Endothelial cell of umbilical vein (primary cell): ENCODE measurements around the gene HEXIM1. TPM values are rescaled to one million over a fixed set of nuclear protein-coding genes. Genes with fewer than 3 reads are reported as not detected.

ENCODE experiments used
- BruUV-seq: library from RNA; stranded (reverse); fragments of 400-500 nt; replicated peaks from 2 replicates; lab custom pipeline; 2021; lab: Mats Ljungman, UMichigan
- CTCF ChIA-PET: fragments of 300-600, 350-600 bp; sonication (Branson Sonifier 250); formaldehyde crosslinking; loops from one replicate; lab custom pipeline; 2021; ENCODE audit warnings: antibody characterized with exemption, inconsistent platforms; lab: Charles Lee
- POLR2A ChIA-PET: fragments of 300-600, 350-600 bp; sonication (Branson Sonifier 250); formaldehyde crosslinking; loops from one replicate; lab custom pipeline; 2021; ENCODE audit warnings: antibody characterized with exemption, inconsistent platforms; lab: Charles Lee
- DNase-seq: peaks from one replicate; pipeline ENCODE4 v3.0.0-alpha.2; 2011; ENCODE audit warnings: low read depth, low spot score
- FAIRE-seq: peaks from 2 replicates; lab custom pipeline; 2011; peaks lifted over from hg19 to GRCh38; lab: Jason Lieb, UNC
- H2AFZ ChIP-seq: 2 replicates; pipeline ENCODE4 v1.6.0; 2012; ENCODE audit warnings: low read depth, low read length, control low read depth, inconsistent platforms
- H3K27ac ChIP-seq: 2 replicates; pipeline ENCODE4 v1.5.1; 2011; ENCODE audit warnings: low read depth, mild to moderate bottlenecking, control low read depth, low read length, moderate library complexity; ENCODE audit not compliant: insufficient read depth
- H3K27me3 ChIP-seq, 2 experiments: 2 replicates each; pipeline versions ENCODE4 v1.6.0 to v1.6.1; 2011; ENCODE audit warnings: low read length in 2 of 2, mixed read lengths in 1 of 2; ENCODE audit not compliant: control insufficient read depth in 2 of 2, insufficient read depth in 2 of 2
- H3K36me3 ChIP-seq, 2 experiments: 2 replicates in 1 of 2; 3 replicates in 1 of 2; pipeline ENCODE4 v1.5.1; 2011; ENCODE audit warnings: low read length in 2 of 2, mild to moderate bottlenecking in 1 of 2, moderate library complexity in 1 of 2; ENCODE audit not compliant: control insufficient read depth in 2 of 2, insufficient read depth in 2 of 2; ENCODE audit errors: extremely low read depth in 1 of 2
- H3K4me1 ChIP-seq: 3 replicates; pipeline ENCODE4 v1.5.1; 2011; ENCODE audit warnings: mild to moderate bottlenecking, low read length; ENCODE audit not compliant: control insufficient read depth, insufficient read depth; ENCODE audit errors: extremely low read depth
- H3K4me2 ChIP-seq: 2 replicates; pipeline ENCODE4 v1.6.1; 2011; ENCODE audit warnings: low read length, control low read depth, mixed read lengths; ENCODE audit not compliant: insufficient read depth
- H3K4me3 ChIP-seq, 3 experiments: fragments of 200-600 bp in 1 of 3; sonication (generic), shearing (Covaris generic) in 1 of 3; replicated peaks in 1 of 3; 2 replicates each; pipeline ENCODE4 v1.5.1; 2011 to 2016; ENCODE audit warnings: control low read depth in 3 of 3, low read length in 3 of 3, mild to moderate bottlenecking in 2 of 3, inconsistent platforms in 1 of 3, low read depth in 1 of 3, moderate library complexity in 1 of 3; ENCODE audit not compliant: insufficient read depth in 1 of 3
- H3K79me2 ChIP-seq: 2 replicates; pipeline ENCODE4 v1.6.0; 2012; ENCODE audit warnings: low read length, inconsistent platforms; ENCODE audit not compliant: control insufficient read depth, insufficient read depth
- H3K9ac ChIP-seq: replicated peaks from 2 replicates; pipeline ENCODE3; 2011; ENCODE audit warnings: low read length, control low read depth; ENCODE audit not compliant: insufficient read depth; ENCODE audit errors: extremely low read depth
- H3K9me1 ChIP-seq: replicated peaks from 3 replicates; pipeline ENCODE4 v1.6.0; 2011; ENCODE audit warnings: mild to moderate bottlenecking, low read length; ENCODE audit not compliant: control insufficient read depth, insufficient read depth; ENCODE audit errors: extremely low read depth
- H3K9me3 ChIP-seq: replicated peaks from 2 replicates; pipeline ENCODE4 v1.5.1; 2012; ENCODE audit warnings: low read length, inconsistent platforms; ENCODE audit not compliant: control insufficient read depth, insufficient read depth
- H4K20me1 ChIP-seq: replicated peaks from 2 replicates; pipeline ENCODE3; 2011; ENCODE audit warnings: mild to moderate bottlenecking, low read length; ENCODE audit not compliant: control insufficient read depth, insufficient read depth; ENCODE audit errors: extremely low read depth
- CTCF ChIP-seq, 2 donors: IDR thresholded peaks; 1 replicate in 1 of 2; 2 replicates in 1 of 2; pipeline ENCODE4 v1.5.1; 2011; ENCODE audit warnings: low read length in 2 of 2, mild to moderate bottlenecking in 2 of 2, moderate library complexity in 2 of 2, control low read depth in 1 of 2, inconsistent platforms in 1 of 2, low read depth in 1 of 2; ENCODE audit not compliant: insufficient read depth in 1 of 2; ENCODE audit errors: extremely low read depth in 1 of 2
- EZH2 ChIP-seq: IDR thresholded peaks from 2 replicates; pipeline ENCODE4 v1.6.1; 2012; ENCODE audit warnings: borderline replicate concordance, low read depth, mild to moderate bottlenecking, moderate library complexity, low read length, inconsistent platforms; ENCODE audit not compliant: severe bottlenecking
- FOS ChIP-seq: IDR thresholded peaks from 2 replicates; pipeline ENCODE4 v1.6.1; 2011; ENCODE audit warnings: mild to moderate bottlenecking, low read length, moderate library complexity, borderline replicate concordance; ENCODE audit not compliant: insufficient read depth
- GATA2 ChIP-seq: IDR thresholded peaks from 2 replicates; pipeline ENCODE4 v1.7.0; 2011; ENCODE audit warnings: low read depth, mild to moderate bottlenecking, moderate library complexity, mixed read lengths, low read length; ENCODE audit not compliant: insufficient read length, insufficient read depth
- JUN ChIP-seq: IDR thresholded peaks from 2 replicates; pipeline ENCODE4 v1.6.1; 2011; ENCODE audit warnings: borderline replicate concordance, low read depth; ENCODE audit not compliant: insufficient read length, insufficient read depth
- MAX ChIP-seq: IDR thresholded peaks from 2 replicates; pipeline ENCODE4 v1.6.1; 2011; ENCODE audit not compliant: insufficient read depth, insufficient read length
- MYC ChIP-seq: IDR thresholded peaks from one replicate; pipeline ENCODE4 v1.6.1; 2011; ENCODE audit warnings: mild to moderate bottlenecking, low read depth, low read length
- POLR2A ChIP-seq: IDR thresholded peaks from 2 replicates; pipeline ENCODE4 v1.6.1; 2012; ENCODE audit warnings: low read depth, mild to moderate bottlenecking, control low read depth, low read length
- POLR2AphosphoS5 ChIP-seq: IDR thresholded peaks from 2 replicates; pipeline ENCODE4 v1.6.1; 2012; ENCODE audit warnings: low read depth, mild to moderate bottlenecking, control low read depth, low read length, moderate library complexity; ENCODE audit not compliant: insufficient read depth
- dilution Hi-C: fragments of 300-500 bp; cut with MboI; formaldehyde crosslinking; loops from one replicate; pipeline ENCODE4 v1.15.0; 2019; ENCODE audit warnings: low sequenced_read_pairs; ENCODE audit not compliant: extremely low pct_ligation_motif_present
- intact Hi-C: fragments of 100-400 bp; cut with micrococcal nuclease; formaldehyde crosslinking; loops from one replicate; pipeline ENCODE4 v1.10.0; 2022
- polyA plus RNA-seq, 4 experiments: library from polyadenylated mRNA; depleted of rRNA in 3 of 4; stranded (reverse) in 3 of 4; unstranded in 1 of 4; fragments of >200 nt; gene quantifications; 2 replicates each; pipeline versions ENCODE4 v1.2.1 to v1.2.3, GENCODE V29; 2011 to 2012; ENCODE audit warnings: missing spikeins in 1 of 4
- total RNA-seq: library from RNA; stranded (reverse); gene quantifications from 2 replicates; pipeline ENCODE4 v1.2.3, GENCODE V29; 2021

The HEXIM1 gene
- total and polyA plus RNA-seq, 2 donors (not counting 3 experiments of a cell fraction or from before 2014, with no cell fraction given), result 7.0 to 20.0 TPM

DNA sequence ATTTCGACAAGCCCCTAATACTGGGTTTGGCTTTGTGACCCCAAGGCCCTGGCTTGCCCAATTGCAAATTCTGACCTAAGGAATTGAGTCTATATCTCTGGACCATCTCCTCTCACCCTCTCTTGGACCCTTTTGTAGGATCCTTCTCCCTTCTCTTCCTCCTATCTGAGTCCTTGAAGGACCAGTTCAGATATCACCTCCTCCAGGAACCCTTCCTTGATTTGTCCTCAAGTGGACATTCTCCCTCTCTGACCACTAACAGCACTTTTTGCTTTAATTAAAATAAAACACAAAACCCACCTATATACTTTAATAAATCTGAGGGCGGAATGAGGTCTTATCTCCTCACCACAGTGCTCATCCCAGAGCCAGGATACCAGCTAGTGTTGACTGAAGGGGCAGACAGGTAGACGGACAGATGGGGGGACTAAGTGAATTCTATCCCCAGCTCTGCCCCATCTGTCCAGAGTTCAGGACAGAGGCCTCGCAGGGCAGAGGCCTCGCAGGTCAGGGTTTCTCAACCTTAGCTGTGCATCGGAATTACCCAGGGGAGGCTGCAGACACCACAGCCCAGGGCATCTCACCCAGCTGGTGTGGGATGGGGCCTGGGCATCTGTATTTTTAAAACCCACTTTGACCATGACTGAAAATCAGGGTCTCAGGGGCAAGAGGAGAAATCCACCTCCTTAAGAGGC, 25.1 kb upstream of the HEXIM1 start:
- Histone ChIP-seq H3K79me2 (no peaks in the 10 kb centered on the region), H3K9ac (peak overlapping the region; percentile 15), H3K4me2 (peak overlapping the region; percentile 6), H2AFZ (no peak overlapping the region), H3K27me3 (no peaks in the 10 kb centered on the region), H3K4me1 (peaks cover 27% of the 10 kb centered on the region), H3K9me3 (no peaks in the 10 kb centered on the region), H4K20me1 (no peaks in the 10 kb centered on the region), H3K36me3 (peaks cover 0 to 2% of the 10 kb centered on the region in 2 experiments), H3K27ac (peak overlapping the region; percentile 49), H3K4me3 (no peak overlapping the region), H3K9me1 (no peaks in the 10 kb centered on the region)
- DNase-seq (no peak), FAIRE-seq (no peak)
- ChIA-PET POLR2A (interaction anchor here (0.6 kb wide), 1 partner anchor 56 kb away, joined by 3 read pairs; no protein-coding TSS in a partner anchor), CTCF (interaction anchor here (1.0 to 3.8 kb wide), 6 partner anchors 10 to 345 kb away, joined by 3 to 20 read pairs (median 6); partner anchors contain the start of gene ACBD4)
- dilution Hi-C loops, result no loop called here
- BruUV-seq, result no TSS peak
- no peak for TF ChIP-seq CTCF (IDR thresholded peaks at IDR 0.05; ENCODE audit: extremely low read depth in 1 of 2, insufficient read depth in 1 of 2, low read depth in 1 of 2, low read length in 2 of 2)
- no peak for TF ChIP-seq GATA2
- no peak for TF ChIP-seq POLR2A
- no peak for TF ChIP-seq EZH2
- no peak for TF ChIP-seq JUN
- no peak for TF ChIP-seq FOS
- no peak for TF ChIP-seq MAX
- no peak for TF ChIP-seq MYC
- TF ChIP-seq POLR2AphosphoS5, result no peak
- intact Hi-C loops, result no loop called here
